Cardiac muscle cell (in vitro differentiated cells and primary cell): ENCODE data around the gene AQP6. TPM values are rescaled to one million over a fixed set of nuclear protein-coding genes. Genes with fewer than 3 reads are reported as not detected.
A peak's percentile ranks its signal among the peaks of the same experiment; 100 is the strongest.

Experiments used
- DNase-seq, 2 donors: peaks; one replicate each; pipeline versions ENCODE4 v3.0.0 to v3.0.0-alpha.2; 2010 to 2017; ENCODE audit warnings: low read depth in 1 of 2, low spot score in 1 of 2
- H3K27ac ChIP-seq: fragments of 200-600 bp; sonication (generic); 2 replicates; pipeline ENCODE4 v1.5.1; 2016
- H3K27me3 ChIP-seq: fragments of 200-600 bp; sonication (generic); 2 replicates; pipeline ENCODE4 v1.6.0; 2016; ENCODE audit warnings: control low read depth
- H3K36me3 ChIP-seq: fragments of 200-600 bp; sonication (generic); 2 replicates; pipeline ENCODE4 v1.5.1; 2016; ENCODE audit warnings: control low read depth
- H3K4me1 ChIP-seq: fragments of 200-600 bp; sonication (generic); 2 replicates; pipeline ENCODE4 v1.8.1; 2017; ENCODE audit warnings: low read depth, mild to moderate bottlenecking, mixed run types
- H3K4me3 ChIP-seq: fragments of 200-600 bp; sonication (generic); 2 replicates; pipeline ENCODE4 v1.5.1; 2016; ENCODE audit warnings: mild to moderate bottlenecking
- H3K9me3 ChIP-seq: fragments of 200-600 bp; sonication (generic); 2 replicates; pipeline ENCODE4 v1.5.1; 2017; ENCODE audit warnings: low read depth, mild to moderate bottlenecking, control low read depth
- polyA plus RNA-seq: library from polyadenylated mRNA; unstranded; fragments of >200 nt; fragmentation: Nextera tagmentation; extraction: Ambion mirVana; gene quantifications from 2 replicates; pipeline ENCODE4 v1.2.1, GENCODE V29; 2016
- total RNA-seq: library from RNA; depleted of rRNA; stranded (reverse); fragments of >200 nt; gene quantifications from 2 replicates; pipeline ENCODE4 v1.2.3, GENCODE V29; 2016
- TF ChIP-seq, protein P1 (sequence below): IDR thresholded peaks from 2 replicates; pipeline ENCODE4 v1.5.1; 2012; ENCODE audit warnings: low read depth, mild to moderate bottlenecking, low read length

The AQP6 gene
- total and polyA plus RNA-seq, 2 experiments from 2014 or later, result 0.26 to 1.8 TPM

- Histone ChIP-seq H3K36me3 (no peaks in the 10 kb centered on the region), H3K9me3 (no peaks in the 10 kb centered on the region), H3K27ac (no peak overlapping the region), H3K27me3 (no peaks in the 10 kb centered on the region), H3K4me3 (no peak overlapping the region), H3K4me1 (peaks cover 3% of the 10 kb centered on the region)
- TF ChIP-seq, protein P1, sequence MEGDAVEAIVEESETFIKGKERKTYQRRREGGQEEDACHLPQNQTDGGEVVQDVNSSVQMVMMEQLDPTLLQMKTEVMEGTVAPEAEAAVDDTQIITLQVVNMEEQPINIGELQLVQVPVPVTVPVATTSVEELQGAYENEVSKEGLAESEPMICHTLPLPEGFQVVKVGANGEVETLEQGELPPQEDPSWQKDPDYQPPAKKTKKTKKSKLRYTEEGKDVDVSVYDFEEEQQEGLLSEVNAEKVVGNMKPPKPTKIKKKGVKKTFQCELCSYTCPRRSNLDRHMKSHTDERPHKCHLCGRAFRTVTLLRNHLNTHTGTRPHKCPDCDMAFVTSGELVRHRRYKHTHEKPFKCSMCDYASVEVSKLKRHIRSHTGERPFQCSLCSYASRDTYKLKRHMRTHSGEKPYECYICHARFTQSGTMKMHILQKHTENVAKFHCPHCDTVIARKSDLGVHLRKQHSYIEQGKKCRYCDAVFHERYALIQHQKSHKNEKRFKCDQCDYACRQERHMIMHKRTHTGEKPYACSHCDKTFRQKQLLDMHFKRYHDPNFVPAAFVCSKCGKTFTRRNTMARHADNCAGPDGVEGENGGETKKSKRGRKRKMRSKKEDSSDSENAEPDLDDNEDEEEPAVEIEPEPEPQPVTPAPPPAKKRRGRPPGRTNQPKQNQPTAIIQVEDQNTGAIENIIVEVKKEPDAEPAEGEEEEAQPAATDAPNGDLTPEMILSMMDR, result no peak
- DNase-seq, result peak in 1 of 2 donors; percentile 45
These were observed 39.0 kb upstream of the AQP6 start for GRCh38 chr12:49933796-49934195.

- Histone ChIP-seq H3K27ac (no peak overlapping the region), H3K27me3 (no peaks in the 10 kb centered on the region), H3K4me3 (no peak overlapping the region), H3K36me3 (no peaks in the 10 kb centered on the region), H3K9me3 (no peaks in the 10 kb centered on the region), H3K4me1 (peaks cover 3% of the 10 kb centered on the region)
- DNase-seq, result peak in 1 of 2 donors; percentile 42
- TF ChIP-seq, protein P1, result no peak
These were observed 38.2 kb upstream of the AQP6 start for GRCh38 chr12:49934505-49934904.

DNA sequence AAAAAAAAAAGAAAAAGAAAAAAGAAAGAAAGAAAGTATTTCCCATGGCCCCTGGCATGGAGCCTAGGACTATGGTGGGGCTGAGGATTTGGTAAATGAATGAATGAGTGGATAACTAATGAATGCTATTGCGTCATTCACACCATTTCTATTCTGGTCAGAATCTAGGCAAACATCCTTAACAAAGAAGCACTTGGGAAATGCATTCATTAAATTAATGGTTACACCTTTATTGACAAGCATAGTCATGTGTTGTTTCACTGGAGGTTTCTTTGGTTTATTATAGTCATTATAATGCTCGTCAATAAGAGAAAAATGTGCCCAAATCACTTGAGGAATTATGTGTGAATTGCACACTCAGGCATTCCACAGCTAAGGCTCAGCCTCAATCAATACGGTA lies 35.8 kb upstream of the AQP6 start:
- H3K27me3 ChIP-seq, result no peaks in the 10 kb centered on the region
- peaks cover 3% of the 10 kb centered on the region for H3K4me1 ChIP-seq
- no peak overlapping the region for H3K4me3 ChIP-seq
- TF ChIP-seq, protein P1, result no peak
- DNase-seq, result peak in 1 of 2 donors; percentile 39
- H3K27ac ChIP-seq, result no peak overlapping the region
- H3K9me3 ChIP-seq, result no peaks in the 10 kb centered on the region
- H3K36me3 ChIP-seq, result no peaks in the 10 kb centered on the region

DNA sequence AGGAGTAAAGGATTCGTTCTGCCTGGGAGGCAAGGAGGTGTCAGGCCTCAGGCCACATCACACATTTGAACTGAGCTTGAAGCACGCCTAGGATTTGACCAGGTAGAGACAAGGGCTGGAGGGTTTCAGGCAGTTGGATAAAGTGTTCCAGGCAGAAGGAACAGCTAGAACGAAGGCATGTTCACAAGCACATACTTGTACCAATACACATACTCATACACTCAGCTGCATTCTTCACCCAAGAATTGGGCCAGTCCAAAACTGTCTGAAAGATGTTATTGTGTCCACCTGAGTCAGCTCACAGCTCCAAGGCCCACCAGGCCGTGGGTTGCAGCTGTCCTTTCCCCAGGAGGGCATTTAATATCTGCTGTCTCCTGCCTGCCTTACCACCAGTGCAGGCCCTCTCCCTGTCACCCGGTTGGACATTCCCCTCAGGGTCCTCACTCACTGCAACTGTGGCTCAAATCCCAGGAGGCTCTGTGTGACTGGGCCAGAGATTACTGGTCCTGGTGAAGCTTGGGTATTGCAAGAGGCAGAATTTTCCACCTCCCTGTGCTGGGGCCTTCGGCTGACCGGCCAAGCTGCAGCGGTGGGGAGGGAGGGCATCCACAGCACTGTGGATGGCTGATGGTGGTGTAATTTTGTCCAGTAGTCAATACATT lies 35.0 kb upstream of the AQP6 start:
- TF ChIP-seq, protein P1, result no peak
- no peaks in the 10 kb centered on the region for H3K36me3 ChIP-seq
- DNase-seq, result no peak
- H3K27me3 ChIP-seq, result no peaks in the 10 kb centered on the region
- H3K4me3 ChIP-seq, result no peak overlapping the region
- H3K9me3 ChIP-seq, result no peaks in the 10 kb centered on the region
- H3K4me1 ChIP-seq, result peaks cover 3% of the 10 kb centered on the region
- H3K27ac ChIP-seq, result no peak overlapping the region

DNA sequence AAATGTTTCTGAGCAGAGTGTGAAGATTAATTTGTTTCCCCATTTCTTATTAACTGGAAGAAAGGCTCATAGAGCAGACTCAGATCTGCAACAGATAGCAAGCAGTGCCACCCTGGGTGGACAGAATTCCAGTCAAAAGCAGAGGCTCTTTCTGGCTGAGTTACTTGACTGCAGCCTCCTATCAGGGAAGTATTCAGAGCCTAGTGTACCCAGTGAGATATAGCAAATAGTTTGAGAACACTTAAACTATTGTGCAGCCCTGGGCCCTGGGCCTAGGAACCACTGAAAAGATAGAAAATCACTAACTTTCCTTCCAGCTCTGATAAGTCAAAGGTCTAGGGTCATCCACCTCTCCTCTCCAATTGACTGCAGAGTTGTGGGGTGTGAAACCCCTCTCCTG lies 33.4 kb upstream of the AQP6 start:
- H3K27ac ChIP-seq, result no peak overlapping the region
- H3K27me3 ChIP-seq, result peaks cover under 1% of the 10 kb centered on the region
- no peaks in the 10 kb centered on the region for H3K9me3 ChIP-seq
- no peak for DNase-seq
- H3K4me1 ChIP-seq, result no peaks in the 10 kb centered on the region
- no peaks in the 10 kb centered on the region for H3K36me3 ChIP-seq
- TF ChIP-seq, protein P1, result no peak
- no peak overlapping the region for H3K4me3 ChIP-seq
